Activated CD8-positive, alpha-beta T cell treated with anti-CD3 and anti-CD28 coated beads for 36 hours (primary cell): ENCODE data around the gene RPUSD1. TPM values are rescaled to one million over a fixed set of nuclear protein-coding genes. Genes with fewer than 3 reads are reported as not detected.
A peak's percentile ranks its signal among the peaks of the same experiment; 100 is the strongest.

Experiments
- ATAC-seq: fragments of 200-7000 bp; cut with Tn5 transposase; one replicate; pipeline ENCODE4 v1.10.0; 2021; ENCODE audit warnings: mild to moderate bottlenecking, moderate library complexity
- CTCF ChIA-PET: fragments of 350-600 bp; sonication (Branson Sonifier 250); formaldehyde crosslinking; loops from one replicate; lab custom pipeline; 2021; ENCODE audit warnings: antibody characterized with exemption; lab: Charles Lee
- POLR2A ChIA-PET: fragments of 350-600 bp; sonication (Branson Sonifier 250); formaldehyde crosslinking; loops from one replicate; lab custom pipeline; 2021; ENCODE audit warnings: antibody characterized with exemption; lab: Charles Lee
- DNase-seq: peaks from one replicate; pipeline ENCODE4 v3.0.0-alpha.2; 2020
- H3K27ac Mint-ChIP-seq: one replicate; pipeline ENCODE4 v1.8.0; 2021; ENCODE audit warnings: mild to moderate bottlenecking, mixed read lengths
- H3K27me3 Mint-ChIP-seq: one replicate; pipeline ENCODE4 v1.8.0; 2021; ENCODE audit warnings: mixed read lengths
- H3K36me3 Mint-ChIP-seq: one replicate; pipeline ENCODE4 v1.8.0; 2021; ENCODE audit warnings: low read depth, mixed read lengths
- H3K4me1 Mint-ChIP-seq: one replicate; pipeline ENCODE4 v1.8.0; 2021; ENCODE audit warnings: low read depth, mixed read lengths
- H3K4me3 Mint-ChIP-seq: one replicate; pipeline ENCODE4 v1.8.0; 2021; ENCODE audit warnings: mild to moderate bottlenecking, moderate library complexity, mixed read lengths
- H3K9me3 Mint-ChIP-seq: one replicate; pipeline ENCODE4 v1.8.0; 2021; ENCODE audit warnings: mixed read lengths
- CTCF ChIP-seq: fragments of 200-600 bp; IDR thresholded peaks from one replicate; pipeline ENCODE4 v1.8.0; 2022; ENCODE audit warnings: antibody characterized with exemption, mild to moderate bottlenecking
- intact Hi-C: fragments of 100-400 bp; cut with micrococcal nuclease; formaldehyde crosslinking; loops from one replicate; pipeline ENCODE4 v1.10.0; 2022
- total RNA-seq, 2 experiments: library from RNA; stranded (reverse); gene quantifications; one replicate each; pipeline ENCODE4 v1.2.3, GENCODE V29; 2021

The RPUSD1 gene
- total RNA-seq, 2 experiments from 2014 or later, result 17.1 to 18.1 TPM

GRCh38 chr16:819336-820043, 31.3 kb upstream of the RPUSD1 start:
- POLR2A ChIA-PET, result interaction anchor here (1.0 kb wide), 1 partner anchor 78 kb away, joined by 3 read pairs; the partner anchor contains the start of gene CIAO3
- Mint-ChIP-seq H3K9me3 (no peaks in the 10 kb centered on the region), H3K36me3 (no peaks in the 10 kb centered on the region), H3K4me1 (peaks cover 6% of the 10 kb centered on the region), H3K27me3 (peaks cover 13% of the 10 kb centered on the region), H3K27ac (no peak overlapping the region), H3K4me3 (no peak overlapping the region)
- intact Hi-C loops, result loop anchor here (10.0 kb wide), 1 partner anchor 235 kb away; no protein-coding TSS in a partner anchor
- ATAC-seq, result peak; percentile 83
- TF ChIP-seq CTCF, result no peak
- DNase-seq, result peak; percentile 54
- CTCF ChIA-PET, result interaction anchor here (0.7 to 1.1 kb wide), 3 partner anchors 236 to 239 kb away, joined by 3 read pairs; no protein-coding TSS in a partner anchor

- ChIA-PET POLR2A (interaction anchor here (1.1 kb wide), 1 partner anchor 167 kb away, joined by 3 read pairs; no protein-coding TSS in a partner anchor), CTCF (interaction anchor here (1.1 kb wide), 1 partner anchor 237 kb away, joined by 3 read pairs; no protein-coding TSS in a partner anchor)
- TF ChIP-seq CTCF, result no peak
- Mint-ChIP-seq H3K4me1 (peaks cover 8% of the 10 kb centered on the region), H3K27ac (no peak overlapping the region), H3K9me3 (no peaks in the 10 kb centered on the region), H3K36me3 (no peaks in the 10 kb centered on the region), H3K4me3 (no peak overlapping the region), H3K27me3 (peaks cover 16% of the 10 kb centered on the region)
- ATAC-seq (no peak), DNase-seq (no peak)
- intact Hi-C loops, result loop anchor here (10.0 kb wide), 1 partner anchor 236 kb away; no protein-coding TSS in a partner anchor
Measured at GRCh38 chr16:818592-818991, 30.4 kb upstream of the RPUSD1 start.

GRCh38 chr16:818132-818531, 30.0 kb upstream of the RPUSD1 start:
- ChIA-PET POLR2A (interaction anchor here (1.1 kb wide), 1 partner anchor 168 kb away, joined by 3 read pairs; no protein-coding TSS in a partner anchor), CTCF (no interaction called here)
- no peak overlapping the region for H3K4me3 Mint-ChIP-seq
- ATAC-seq (no peak), DNase-seq (no peak)
- intact Hi-C loops, result loop anchor here (10.0 kb wide), 1 partner anchor 237 kb away; no protein-coding TSS in a partner anchor
- H3K4me1 Mint-ChIP-seq, result peaks cover 8% of the 10 kb centered on the region
- TF ChIP-seq CTCF, result no peak
- H3K9me3 Mint-ChIP-seq, result no peaks in the 10 kb centered on the region
- no peaks in the 10 kb centered on the region for H3K36me3 Mint-ChIP-seq
- peaks cover 16% of the 10 kb centered on the region for H3K27me3 Mint-ChIP-seq
- no peak overlapping the region for H3K27ac Mint-ChIP-seq

GRCh38 chr16:817001-817906, 29.1 kb upstream of the RPUSD1 start:
- no peak for TF ChIP-seq CTCF
- intact Hi-C loops, result loop anchor here (10.0 kb wide), 1 partner anchor 238 kb away; no protein-coding TSS in a partner anchor
- peaks cover 8% of the 10 kb centered on the region for H3K4me1 Mint-ChIP-seq
- no peak overlapping the region for H3K4me3 Mint-ChIP-seq
- no peak overlapping the region for H3K27ac Mint-ChIP-seq
- ChIA-PET POLR2A (interaction anchor here (0.6 kb wide), 1 partner anchor 152 kb away, joined by 4 read pairs; no protein-coding TSS in a partner anchor), CTCF (no interaction called here)
- ATAC-seq (no peak), DNase-seq (no peak)
- no peaks in the 10 kb centered on the region for H3K9me3 Mint-ChIP-seq
- H3K36me3 Mint-ChIP-seq, result no peaks in the 10 kb centered on the region
- H3K27me3 Mint-ChIP-seq, result peaks cover 20% of the 10 kb centered on the region
